ENCODE data around the gene RNPEPL1. TPM values are rescaled to one million over a fixed set of nuclear protein-coding genes. Genes with fewer than 3 reads are reported as not detected.

Gene RNPEPL1
- total RNA-seq, 1 donor from 2014 or later: 15.7 TPM

DNA sequence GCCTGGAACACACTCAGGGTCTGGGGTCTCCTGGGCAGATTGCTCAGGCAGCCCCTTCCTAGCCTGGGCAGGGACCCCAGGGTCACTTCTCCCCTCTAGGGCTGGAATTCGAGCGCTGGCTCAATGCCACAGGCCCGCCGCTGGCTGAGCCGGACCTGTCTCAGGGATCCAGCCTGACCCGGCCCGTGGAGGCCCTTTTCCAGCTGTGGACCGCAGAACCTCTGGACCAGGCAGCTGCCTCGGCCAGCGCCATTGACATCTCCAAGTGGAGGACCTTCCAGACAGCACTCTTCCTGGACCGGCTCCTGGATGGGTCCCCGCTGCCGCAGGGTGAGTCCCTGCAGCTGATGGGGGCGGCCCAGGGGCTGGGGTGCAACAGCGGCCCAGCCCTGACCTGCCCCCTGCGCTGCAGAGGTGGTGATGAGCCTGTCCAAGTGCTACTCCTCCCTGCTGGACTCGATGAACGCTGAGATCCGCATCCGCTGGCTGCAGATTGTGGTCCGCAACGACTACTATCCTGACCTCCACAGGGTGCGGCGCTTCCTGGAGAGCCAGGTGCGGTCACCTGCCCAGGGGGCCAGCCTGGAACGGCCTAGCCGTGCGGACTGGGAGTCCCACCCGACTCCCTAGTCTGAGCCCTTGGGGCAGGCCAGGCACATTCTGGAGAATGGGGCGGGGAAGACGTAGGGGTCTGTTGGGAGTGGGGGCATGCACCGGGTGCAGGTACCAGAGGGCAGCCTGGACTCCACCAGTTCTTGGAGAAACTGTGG lies 8.3 kb downstream of the RNPEPL1 start:
- Histone ChIP-seq H3K4me1 (ENCODE audit: control insufficient read depth in 3 of 3, insufficient read depth in 3 of 3, low read length in 3 of 3) (peaks cover 9 to 16% (median 9%) of the 10 kb centered on the region in 3 donors), H3K36me3 (ENCODE audit: control insufficient read depth in 3 of 3, insufficient read depth in 3 of 3, low read length in 3 of 3) (peaks cover 18 to 34% (median 20%) of the 10 kb centered on the region in 3 donors), H3K27me3 (ENCODE audit: control insufficient read depth in 3 of 3, insufficient read depth in 3 of 3, low read length in 3 of 3) (no peaks in the 10 kb centered on the region), H3K9me3 (ENCODE audit: control insufficient read depth in 3 of 3, low read length in 3 of 3) (peaks cover 0 to 2% (median 0%) of the 10 kb centered on the region in 3 donors), H3K4me3 (ENCODE audit: low read length in 3 of 3) (no peak overlapping the region), H3K9ac (ENCODE audit: low read depth in 1 of 3, low read length in 3 of 3) (no peak overlapping the region), H3K27ac (ENCODE audit: low read depth, low read length) (no peak overlapping the region)

DNA sequence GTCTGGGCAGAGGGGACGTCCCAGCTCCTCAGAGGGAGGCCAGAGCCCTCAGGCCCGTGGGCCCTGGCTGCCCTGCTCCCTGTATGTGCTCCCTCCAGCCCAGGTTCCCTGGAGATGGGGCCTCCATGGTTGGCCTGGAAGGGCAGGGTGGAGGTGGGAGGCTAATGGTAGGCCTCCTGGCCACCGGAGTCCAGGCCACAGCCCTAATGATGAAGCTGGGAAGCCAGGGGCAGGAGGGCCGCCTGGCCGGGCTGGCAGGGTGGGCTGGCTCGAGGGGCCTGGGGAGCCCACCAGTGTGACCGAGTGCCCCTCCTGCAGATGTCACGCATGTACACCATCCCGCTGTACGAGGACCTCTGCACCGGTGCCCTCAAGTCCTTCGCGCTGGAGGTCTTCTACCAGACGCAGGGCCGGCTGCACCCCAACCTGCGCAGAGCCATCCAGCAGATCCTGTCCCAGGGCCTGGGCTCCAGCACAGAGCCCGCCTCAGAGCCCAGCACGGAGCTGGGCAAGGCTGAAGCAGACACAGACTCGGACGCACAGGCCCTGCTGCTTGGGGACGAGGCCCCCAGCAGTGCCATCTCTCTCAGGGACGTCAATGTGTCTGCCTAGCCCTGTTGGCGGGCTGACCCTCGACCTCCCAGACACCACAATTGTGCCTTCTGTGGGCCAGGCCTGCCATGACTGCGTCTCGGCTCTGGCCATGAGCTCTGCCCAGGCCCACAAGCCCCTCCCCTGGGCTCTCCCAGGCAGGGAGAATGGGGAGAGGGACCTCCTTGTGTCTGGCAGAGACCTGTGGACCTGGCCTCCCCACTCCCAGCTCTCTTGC lies 9.2 kb downstream of the RNPEPL1 start:
- Histone ChIP-seq H3K27me3 (ENCODE audit: control insufficient read depth in 3 of 3, insufficient read depth in 3 of 3, low read length in 3 of 3) (no peaks in the 10 kb centered on the region), H3K4me1 (ENCODE audit: control insufficient read depth in 3 of 3, insufficient read depth in 3 of 3, low read length in 3 of 3) (peaks cover 9 to 16% (median 9%) of the 10 kb centered on the region in 3 donors), H3K27ac (ENCODE audit: low read depth, low read length) (no peak overlapping the region), H3K36me3 (ENCODE audit: control insufficient read depth in 3 of 3, insufficient read depth in 3 of 3, low read length in 3 of 3) (peaks cover 18 to 30% (median 20%) of the 10 kb centered on the region in 3 donors), H3K4me3 (ENCODE audit: low read length in 3 of 3) (no peak overlapping the region), H3K9me3 (ENCODE audit: control insufficient read depth in 3 of 3, low read length in 3 of 3) (peaks cover 0 to 2% (median 0%) of the 10 kb centered on the region in 3 donors), H3K9ac (ENCODE audit: low read depth in 1 of 3, low read length in 3 of 3) (peak overlapping the region in 1 of 3 donors; percentile 3)

GRCh38 chr2:240578110-240578450 lies 9.8 kb downstream of the RNPEPL1 start:
- H3K9ac ChIP-seq (ENCODE audit: low read depth in 1 of 3, low read length in 3 of 3): peak overlapping the region in 1 of 3 donors; percentile 3
- H3K4me1 ChIP-seq (ENCODE audit: control insufficient read depth in 3 of 3, insufficient read depth in 3 of 3, low read length in 3 of 3): peaks cover 9 to 16% (median 9%) of the 10 kb centered on the region in 3 donors
- H3K4me3 ChIP-seq (ENCODE audit: low read length in 3 of 3): no peak overlapping the region
- no peaks in the 10 kb centered on the region for H3K27me3 ChIP-seq (ENCODE audit: control insufficient read depth in 3 of 3, insufficient read depth in 3 of 3, low read length in 3 of 3)
- peaks cover 18 to 27% (median 20%) of the 10 kb centered on the region in 3 donors for H3K36me3 ChIP-seq (ENCODE audit: control insufficient read depth in 3 of 3, insufficient read depth in 3 of 3, low read length in 3 of 3)
- H3K9me3 ChIP-seq (ENCODE audit: control insufficient read depth in 3 of 3, low read length in 3 of 3): peaks cover 0 to 2% (median 0%) of the 10 kb centered on the region in 3 donors
- no peak overlapping the region for H3K27ac ChIP-seq (ENCODE audit: low read depth, low read length)

DNA sequence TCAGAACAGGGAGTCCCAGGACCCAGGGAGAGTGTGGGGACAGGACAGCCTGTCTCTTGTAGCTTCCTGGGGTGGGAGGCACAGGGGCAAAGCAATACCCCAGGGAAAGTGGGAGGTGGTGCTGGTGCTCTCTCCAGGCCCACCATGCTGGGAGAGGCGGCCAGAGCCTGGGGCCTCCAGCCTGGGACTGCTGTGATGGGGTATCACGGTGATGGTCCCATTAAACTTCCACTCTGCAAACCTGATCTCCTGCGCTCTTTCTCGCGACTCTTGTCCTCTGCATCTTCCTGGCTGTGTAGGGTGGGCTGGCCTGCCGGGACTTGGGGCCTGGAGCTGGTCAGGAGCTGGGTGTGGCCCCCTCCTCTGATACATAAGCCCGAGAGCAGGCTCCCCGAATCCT lies 10.2 kb downstream of the RNPEPL1 start:
- Histone ChIP-seq H3K4me1 (ENCODE audit: control insufficient read depth in 3 of 3, insufficient read depth in 3 of 3, low read length in 3 of 3) (peaks cover 9 to 17% (median 9%) of the 10 kb centered on the region in 3 donors), H3K4me3 (ENCODE audit: low read length in 3 of 3) (no peak overlapping the region), H3K9me3 (ENCODE audit: control insufficient read depth in 3 of 3, low read length in 3 of 3) (peaks cover 0 to 2% (median 0%) of the 10 kb centered on the region in 3 donors), H3K9ac (ENCODE audit: low read depth in 1 of 3, low read length in 3 of 3) (no peak overlapping the region), H3K36me3 (ENCODE audit: control insufficient read depth in 3 of 3, insufficient read depth in 3 of 3, low read length in 3 of 3) (peaks cover 18 to 27% (median 20%) of the 10 kb centered on the region in 3 donors), H3K27ac (ENCODE audit: low read depth, low read length) (no peak overlapping the region), H3K27me3 (ENCODE audit: control insufficient read depth in 3 of 3, insufficient read depth in 3 of 3, low read length in 3 of 3) (no peaks in the 10 kb centered on the region)

- peaks cover 0 to 2% (median 0%) of the 10 kb centered on the region in 3 donors for H3K9me3 ChIP-seq (ENCODE audit: control insufficient read depth in 3 of 3, low read length in 3 of 3)
- H3K36me3 ChIP-seq (ENCODE audit: control insufficient read depth in 3 of 3, insufficient read depth in 3 of 3, low read length in 3 of 3): peaks cover 18 to 27% (median 18%) of the 10 kb centered on the region in 3 donors
- H3K27me3 ChIP-seq (ENCODE audit: control insufficient read depth in 3 of 3, insufficient read depth in 3 of 3, low read length in 3 of 3): no peaks in the 10 kb centered on the region
- no peak overlapping the region for H3K9ac ChIP-seq (ENCODE audit: low read depth in 1 of 3, low read length in 3 of 3)
- peaks cover 9 to 21% (median 11%) of the 10 kb centered on the region in 3 donors for H3K4me1 ChIP-seq (ENCODE audit: control insufficient read depth in 3 of 3, insufficient read depth in 3 of 3, low read length in 3 of 3)
- no peak overlapping the region for H3K4me3 ChIP-seq (ENCODE audit: low read length in 3 of 3)
- no peak overlapping the region for H3K27ac ChIP-seq (ENCODE audit: low read depth, low read length)
Measured at GRCh38 chr2:240579071-240579762, 10.9 kb downstream of the RNPEPL1 start.

GRCh38 chr2:240579771-240580614 lies 11.7 kb downstream of the RNPEPL1 start:
- Histone ChIP-seq H3K9ac (ENCODE audit: low read depth in 1 of 3, low read length in 3 of 3) (peak overlapping the region in 1 of 3 donors; percentile 43), H3K4me3 (ENCODE audit: low read length in 3 of 3) (no peak overlapping the region), H3K36me3 (ENCODE audit: control insufficient read depth in 3 of 3, insufficient read depth in 3 of 3, low read length in 3 of 3) (peaks cover 12 to 19% (median 13%) of the 10 kb centered on the region in 3 donors), H3K27me3 (ENCODE audit: control insufficient read depth in 3 of 3, insufficient read depth in 3 of 3, low read length in 3 of 3) (no peaks in the 10 kb centered on the region), H3K4me1 (ENCODE audit: control insufficient read depth in 3 of 3, insufficient read depth in 3 of 3, low read length in 3 of 3) (peaks cover 16 to 29% (median 18%) of the 10 kb centered on the region in 3 donors), H3K9me3 (ENCODE audit: control insufficient read depth in 3 of 3, low read length in 3 of 3) (peaks cover 0 to 2% (median 0%) of the 10 kb centered on the region in 3 donors), H3K27ac (ENCODE audit: low read depth, low read length) (peak overlapping the region; percentile 33)

- no peak overlapping the region for H3K4me3 ChIP-seq (ENCODE audit: low read length in 3 of 3)
- H3K36me3 ChIP-seq (ENCODE audit: control insufficient read depth in 3 of 3, insufficient read depth in 3 of 3, low read length in 3 of 3): peaks cover 3 to 13% (median 9%) of the 10 kb centered on the region in 3 donors
- no peak overlapping the region for H3K9ac ChIP-seq (ENCODE audit: low read depth in 1 of 3, low read length in 3 of 3)
- H3K27me3 ChIP-seq (ENCODE audit: control insufficient read depth in 3 of 3, insufficient read depth in 3 of 3, low read length in 3 of 3): no peaks in the 10 kb centered on the region
- no peak overlapping the region for H3K27ac ChIP-seq (ENCODE audit: low read depth, low read length)
- peaks cover 0 to 2% (median 0%) of the 10 kb centered on the region in 3 donors for H3K9me3 ChIP-seq (ENCODE audit: control insufficient read depth in 3 of 3, low read length in 3 of 3)
- H3K4me1 ChIP-seq (ENCODE audit: control insufficient read depth in 3 of 3, insufficient read depth in 3 of 3, low read length in 3 of 3): peaks cover 23 to 40% (median 25%) of the 10 kb centered on the region in 3 donors
Measured at GRCh38 chr2:240581811-240582210, 13.5 kb downstream of the RNPEPL1 start.

DNA sequence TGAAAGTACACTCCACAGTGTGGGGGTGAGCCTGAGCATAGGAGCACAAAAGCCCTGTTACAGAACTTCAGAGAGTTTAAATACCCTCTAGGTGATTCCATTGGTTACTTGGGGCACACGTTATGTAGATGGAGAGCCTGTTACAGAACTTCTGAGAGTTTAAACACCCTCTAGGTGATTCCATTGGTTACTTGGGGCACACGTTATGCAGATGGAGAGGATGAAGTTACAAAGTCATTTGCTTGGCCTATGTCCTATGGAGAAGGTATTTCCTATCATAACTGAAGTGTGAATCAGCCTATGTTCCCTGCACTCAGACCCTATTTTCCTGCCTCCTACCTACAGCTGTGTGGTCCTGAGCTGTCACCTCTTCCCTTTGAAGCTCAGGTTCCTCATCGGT lies 14.5 kb downstream of the RNPEPL1 start:
- Histone ChIP-seq H3K4me3 (ENCODE audit: low read length in 3 of 3) (no peak overlapping the region), H3K27ac (ENCODE audit: low read depth, low read length) (no peak overlapping the region), H3K9me3 (ENCODE audit: control insufficient read depth in 3 of 3, low read length in 3 of 3) (peaks cover 0 to 2% (median 0%) of the 10 kb centered on the region in 3 donors), H3K27me3 (ENCODE audit: control insufficient read depth in 3 of 3, insufficient read depth in 3 of 3, low read length in 3 of 3) (no peaks in the 10 kb centered on the region), H3K4me1 (ENCODE audit: control insufficient read depth in 3 of 3, insufficient read depth in 3 of 3, low read length in 3 of 3) (peaks cover 31 to 50% (median 32%) of the 10 kb centered on the region in 3 donors), H3K9ac (ENCODE audit: low read depth in 1 of 3, low read length in 3 of 3) (no peak overlapping the region), H3K36me3 (ENCODE audit: control insufficient read depth in 3 of 3, insufficient read depth in 3 of 3, low read length in 3 of 3) (peaks cover 0 to 8% (median 5%) of the 10 kb centered on the region in 3 donors)

DNA sequence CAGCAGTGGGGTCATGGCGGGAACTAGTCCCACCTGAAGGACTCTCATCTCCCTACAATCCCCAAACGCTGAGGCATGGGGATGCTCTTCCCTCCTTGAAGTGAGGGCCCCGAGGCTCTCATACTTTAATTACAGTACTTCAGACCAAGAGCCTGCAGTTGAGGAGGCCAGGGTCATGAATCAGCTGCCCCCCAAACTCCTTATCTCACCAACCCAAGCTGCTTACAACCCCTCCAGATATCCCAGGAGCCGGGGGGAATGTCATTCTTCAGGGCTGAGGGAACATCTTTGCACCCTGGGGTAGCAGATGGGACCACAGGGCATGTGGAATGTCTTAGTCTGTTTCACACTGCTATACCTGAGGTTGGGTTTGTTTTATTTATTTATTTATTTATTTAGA lies 15.5 kb downstream of the RNPEPL1 start:
- Histone ChIP-seq H3K9ac (ENCODE audit: low read depth in 1 of 3, low read length in 3 of 3) (no peak overlapping the region), H3K4me3 (ENCODE audit: low read length in 3 of 3) (no peak overlapping the region), H3K27me3 (ENCODE audit: control insufficient read depth in 3 of 3, insufficient read depth in 3 of 3, low read length in 3 of 3) (no peaks in the 10 kb centered on the region), H3K4me1 (ENCODE audit: control insufficient read depth in 3 of 3, insufficient read depth in 3 of 3, low read length in 3 of 3) (peaks cover 38 to 60% (median 40%) of the 10 kb centered on the region in 3 donors), H3K27ac (ENCODE audit: low read depth, low read length) (no peak overlapping the region), H3K9me3 (ENCODE audit: control insufficient read depth in 3 of 3, low read length in 3 of 3) (peaks cover 0 to 2% (median 0%) of the 10 kb centered on the region in 3 donors), H3K36me3 (ENCODE audit: control insufficient read depth in 3 of 3, insufficient read depth in 3 of 3, low read length in 3 of 3) (peaks cover 0 to 5% (median 0%) of the 10 kb centered on the region in 3 donors)
